Testis (tissue), 3 donors: ENCODE measurements around the gene FAM234A. TPM values are rescaled to one million over a fixed set of nuclear protein-coding genes. Genes with fewer than 3 reads are reported as not detected.
"Not testable (repeated sequence)": the region's sequence is repeated elsewhere in the genome, so short reads cannot be mapped to it uniquely, and the experiment has no call there.

Experiments
- DNase-seq: peaks from one replicate; pipeline ENCODE4 v3.0.0-alpha.2; 2019
- H3K27ac ChIP-seq, 2 donors: fragments of 200-600 bp; sonication (generic); one replicate each; pipeline ENCODE4 v1.5.1; 2019
- H3K27me3 ChIP-seq: fragments of 200-600 bp; sonication (generic); one replicate; pipeline ENCODE4 v1.5.1; 2019
- H3K36me3 ChIP-seq: fragments of 200-600 bp; sonication (generic); one replicate; pipeline ENCODE4 v1.5.1; 2017; ENCODE audit warnings: low read depth; ENCODE audit errors: missing control alignments
- H3K4me1 ChIP-seq: fragments of 200-600 bp; sonication (generic); one replicate; pipeline ENCODE4 v1.5.1; 2019
- H3K4me3 ChIP-seq, 2 donors: fragments of 200-600 bp; sonication (generic); one replicate each; pipeline ENCODE4 v1.5.1; 2017 to 2019
- H3K9me3 ChIP-seq: fragments of 200-600 bp; sonication (generic); one replicate; pipeline ENCODE4 v1.5.1; 2017
- CTCF ChIP-seq, 3 experiments: fragments of 450-650 bp in 2 of 3; fragments of 200-600 bp in 1 of 3; sonication (generic) in 1 of 3; IDR thresholded peaks; one replicate each; pipeline ENCODE4 v1.5.1; 2016 to 2019; ENCODE audit warnings: antibody characterized with exemption in 3 of 3, mild to moderate bottlenecking in 2 of 3, moderate library complexity in 1 of 3
- POLR2A ChIP-seq: fragments of 450-650 bp; IDR thresholded peaks from one replicate; pipeline ENCODE4 v1.6.1; 2017; ENCODE audit warnings: antibody characterized with exemption, mild to moderate bottlenecking, moderate library complexity
- WGBS, 2 donors: methylation state at CpG; one replicate each; pipeline ENCODE4 v1.1.5; 2018; 5-methylcytosine and 5-hydroxymethylcytosine counted together
- intact Hi-C: fragments of 100-400 bp; cut with DNase I; formaldehyde crosslinking; loops from one replicate; pipeline ENCODE4 v1.15.1; 2023; ENCODE audit warnings: low total_unique reads
- polyA plus RNA-seq: library from polyadenylated mRNA; stranded (reverse); fragments of 350-450 nt; fragmentation: Illumina TruSeq; extraction: RNeasy Lipid Tissue Mini Kit (QIAGEN cat#74804); gene quantifications from one replicate; pipeline ENCODE4 v1.2.3, GENCODE V29; 2014; ENCODE audit warnings: low read depth, low replicate concordance; ENCODE audit not compliant: insufficient read depth
- total RNA-seq, 2 donors: library from RNA; depleted of rRNA; stranded (reverse); fragments of >200 nt; gene quantifications; one replicate each; pipeline ENCODE4 v1.2.3, GENCODE V29; 2016

FAM234A gene
- total and polyA plus RNA-seq, 3 donors from 2014 or later = 89.7 to 168 (median 151) TPM

- TF ChIP-seq POLR2A (no peak), CTCF (IDR thresholded peaks at IDR 0.05) (no peak)
- no peaks in the 10 kb centered on the region for H3K36me3 ChIP-seq
- peaks cover 16% of the 10 kb centered on the region for H3K4me1 ChIP-seq
- WGBS, 2 donors = 66 to 80% methylated on average over 17 to 25 of the region's 25 CpGs
- H3K9me3 ChIP-seq = no peaks in the 10 kb centered on the region
- H3K4me3 ChIP-seq = no peak overlapping the region
- H3K27ac ChIP-seq = no peak overlapping the region
- intact Hi-C loops = no loop called here
- no peak for DNase-seq
- no peaks in the 10 kb centered on the region for H3K27me3 ChIP-seq
Observed at GRCh38 chr16:266258-267164, 31.9 kb downstream of the FAM234A start.

- WGBS, 2 donors = 84 to 87% methylated on average over 17 of the region's 17 CpGs
- intact Hi-C loops, H3K27ac ChIP-seq, H3K27me3 ChIP-seq, H3K9me3 ChIP-seq, H3K36me3 ChIP-seq, DNase-seq, H3K4me3 ChIP-seq: not testable (repeated sequence)
- peaks cover 16% of the 10 kb centered on the region for H3K4me1 ChIP-seq
Observed at GRCh38 chr16:267562-267961, 32.9 kb downstream of the FAM234A start.

GRCh38 chr16:268141-269053 is 33.8 kb downstream of the FAM234A start:
- no peak overlapping the region for H3K27ac ChIP-seq
- H3K27me3 ChIP-seq = no peaks in the 10 kb centered on the region
- no peak overlapping the region for H3K4me3 ChIP-seq
- no peak for TF ChIP-seq CTCF (IDR thresholded peaks at IDR 0.05)
- TF ChIP-seq POLR2A = no peak
- H3K4me1 ChIP-seq = peaks cover 16% of the 10 kb centered on the region
- no peaks in the 10 kb centered on the region for H3K36me3 ChIP-seq
- 70 to 73% methylated on average over 36 to 40 of the region's 40 CpGs for WGBS, 2 donors
- DNase-seq = no peak
- intact Hi-C loops = no loop called here
- no peaks in the 10 kb centered on the region for H3K9me3 ChIP-seq

- DNase-seq = no peak
- TF ChIP-seq CTCF (IDR thresholded peaks at IDR 0.05) (no peak), POLR2A (no peak)
- intact Hi-C loops = no loop called here
- Histone ChIP-seq H3K4me1 (peaks cover 16% of the 10 kb centered on the region), H3K36me3 (no peaks in the 10 kb centered on the region), H3K4me3 (no peak overlapping the region), H3K27me3 (no peaks in the 10 kb centered on the region), H3K27ac (no peak overlapping the region), H3K9me3 (no peaks in the 10 kb centered on the region)
- 85 to 87% methylated on average over 6 to 24 of the region's 24 CpGs for WGBS, 2 donors
Observed at GRCh38 chr16:269061-269796, 34.6 kb downstream of the FAM234A start.
